Esophagus (tissue), 2 donors: Measurements from ENCODE around the gene COPE. TPM values are rescaled to one million over a fixed set of nuclear protein-coding genes. Genes with fewer than 3 reads are reported as not detected.

Source experiments
- H3K27ac ChIP-seq, 2 donors: one replicate each; pipeline ENCODE4 v1.5.1; 2013; ENCODE audit warnings: low read depth in 2 of 2, mild to moderate bottlenecking in 2 of 2, inconsistent platforms in 1 of 2, low read length in 1 of 2, moderate library complexity in 1 of 2
- H3K27me3 ChIP-seq, 2 donors: one replicate each; pipeline ENCODE4 v1.6.1; 2013; ENCODE audit warnings: low read length in 2 of 2, control low read depth in 1 of 2, mild to moderate bottlenecking in 1 of 2; ENCODE audit not compliant: insufficient read depth in 2 of 2, control insufficient read depth in 1 of 2
- H3K36me3 ChIP-seq, 2 donors: one replicate each; pipeline ENCODE4 v1.6.1; 2013; ENCODE audit warnings: low read length in 1 of 2; ENCODE audit not compliant: control insufficient read depth in 2 of 2, insufficient read depth in 2 of 2
- H3K4me1 ChIP-seq, 2 donors: one replicate each; pipeline ENCODE4 v1.6.1; 2013; ENCODE audit warnings: low read length in 1 of 2; ENCODE audit not compliant: control insufficient read depth in 2 of 2, insufficient read depth in 2 of 2
- H3K4me3 ChIP-seq, 2 donors: one replicate each; pipeline ENCODE4 v1.5.1; 2013; ENCODE audit warnings: low read length in 2 of 2, mild to moderate bottlenecking in 2 of 2, low read depth in 1 of 2, moderate library complexity in 1 of 2
- H3K9me3 ChIP-seq, 2 donors: one replicate each; pipeline ENCODE4 v1.6.1; 2013; ENCODE audit warnings: mild to moderate bottlenecking in 2 of 2, low read depth in 1 of 2, low read length in 1 of 2, moderate library complexity in 1 of 2; ENCODE audit not compliant: control insufficient read depth in 2 of 2, insufficient read depth in 1 of 2
- WGBS, 2 donors: extraction: QIAGEN DNeasy Blood & Tissue Kit; methylation state at CpG; one replicate each; pipeline ENCODE4 v1.1.7; 2013; 5-methylcytosine and 5-hydroxymethylcytosine counted together
- polyA plus RNA-seq, 2 donors: library from polyadenylated mRNA; stranded (reverse); fragments of 200-250 nt; gene quantifications; one replicate each; pipeline ENCODE4 v1.2.3, GENCODE V29; 2013
- donor health status: healthy with polysubstance abuse.
- donor health status: Bipolar disorder and iron deficiency.

Gene COPE
- polyA plus RNA-seq, 2 donors = 192 to 214 TPM

DNA sequence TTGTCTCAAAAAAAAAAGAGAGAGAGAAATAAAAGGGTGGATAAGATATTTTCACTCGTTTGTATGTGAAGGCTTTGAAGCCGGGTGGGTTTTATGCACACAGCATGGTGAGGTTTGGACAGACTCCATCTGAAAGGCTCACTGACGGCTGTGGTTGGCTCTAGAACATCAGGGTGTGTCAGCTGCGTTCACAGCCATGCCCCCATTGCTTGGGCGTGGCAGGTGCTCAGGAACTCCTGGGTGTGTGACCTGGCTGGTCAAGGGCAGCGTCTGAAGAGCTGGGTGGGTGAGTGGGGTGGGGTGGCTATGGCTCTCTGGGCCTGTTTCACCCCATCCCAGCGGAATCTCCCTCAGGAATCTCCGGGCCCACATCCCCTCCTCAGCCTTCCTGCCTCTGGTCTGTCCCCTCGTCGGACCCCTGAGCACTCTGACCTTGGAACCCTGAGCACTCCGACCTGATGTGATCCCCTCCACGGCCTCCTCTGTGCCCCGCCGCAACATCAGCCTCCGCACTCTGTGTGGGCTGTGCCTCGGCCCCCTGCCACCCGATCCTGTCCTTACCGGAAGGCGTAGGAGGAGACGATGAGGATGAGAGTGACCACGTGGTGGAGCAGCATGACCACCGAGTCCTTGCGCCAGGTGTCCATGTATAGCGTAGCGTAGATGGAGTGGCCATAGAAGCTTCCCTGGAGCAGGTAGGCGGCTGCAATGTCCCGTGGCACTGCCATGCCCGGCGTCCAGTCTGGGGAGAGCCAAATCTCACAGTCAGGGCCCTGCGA, 35.5 kb downstream of the COPE start:
- H3K4me1 ChIP-seq = no peaks in the 10 kb centered on the region
- no peaks in the 10 kb centered on the region for H3K27me3 ChIP-seq
- WGBS, 2 donors = 77 to 82% methylated on average over 29 to 30 of the region's 30 CpGs
- H3K9me3 ChIP-seq = no peaks in the 10 kb centered on the region
- H3K36me3 ChIP-seq = no peaks in the 10 kb centered on the region
- no peak overlapping the region for H3K4me3 ChIP-seq
- no peak overlapping the region for H3K27ac ChIP-seq

DNA sequence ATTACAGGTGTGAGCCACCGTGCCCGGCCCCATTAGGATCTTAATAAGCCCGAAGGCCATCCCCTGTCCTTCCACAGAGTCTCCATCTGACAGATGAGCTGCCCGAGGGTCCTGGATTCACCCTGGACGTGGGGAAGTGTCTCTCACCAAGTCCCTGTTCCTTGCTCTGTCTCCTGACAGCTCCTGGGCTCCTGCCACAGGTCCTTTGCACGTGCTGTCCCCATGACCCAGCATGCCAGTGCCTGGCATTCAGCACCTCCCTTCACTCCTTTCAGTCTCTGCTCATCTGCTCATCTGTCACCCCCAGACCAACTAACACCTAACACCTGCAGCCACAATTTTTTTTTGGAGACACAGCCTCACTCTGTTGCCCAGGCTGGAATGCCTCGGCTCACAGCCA, 37.7 kb downstream of the COPE start:
- no peak overlapping the region for H3K27ac ChIP-seq
- H3K36me3 ChIP-seq = no peaks in the 10 kb centered on the region
- no peak overlapping the region for H3K4me3 ChIP-seq
- H3K27me3 ChIP-seq = no peaks in the 10 kb centered on the region
- no peaks in the 10 kb centered on the region for H3K9me3 ChIP-seq
- WGBS, 2 donors = 88 to 90% methylated on average over 7 of the region's 7 CpGs
- no peaks in the 10 kb centered on the region for H3K4me1 ChIP-seq

DNA sequence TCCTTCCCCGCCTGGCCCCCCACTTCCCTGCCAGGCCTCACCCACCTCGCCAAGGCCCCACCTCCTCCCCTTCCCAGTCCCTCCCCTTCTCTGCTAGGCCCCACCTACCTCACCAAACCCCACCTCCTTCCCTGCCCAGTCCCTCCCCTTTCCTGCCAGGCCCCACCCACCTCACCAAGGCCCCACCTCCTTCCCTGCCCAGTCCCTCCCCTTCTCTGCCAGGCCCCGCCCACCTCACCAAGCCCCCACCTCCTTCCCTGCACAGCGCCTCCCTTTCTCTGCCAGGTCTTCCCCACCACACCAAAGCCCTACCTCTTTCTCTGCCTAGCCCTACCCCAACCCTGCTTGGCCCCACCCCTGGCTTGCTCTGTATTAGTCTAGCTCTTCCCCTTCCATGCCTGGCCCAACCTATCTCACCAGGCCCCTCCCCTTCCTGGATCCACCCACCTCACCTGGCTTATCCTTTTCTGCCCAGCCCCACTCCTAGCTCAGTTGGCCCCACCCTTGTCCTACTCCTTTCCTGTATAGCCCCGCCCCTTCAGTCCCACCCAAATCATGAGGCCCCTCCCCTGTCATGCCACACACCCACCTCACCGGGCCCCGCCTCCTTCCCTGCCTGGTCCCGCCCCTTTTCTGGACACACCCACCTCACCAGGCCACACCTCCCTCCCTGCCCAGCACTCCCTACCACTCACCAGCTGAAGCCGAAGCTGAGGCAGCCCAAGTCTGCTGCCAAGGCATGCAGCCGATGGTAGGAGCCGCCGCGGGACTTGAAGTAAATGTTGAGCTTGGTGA, 39.4 kb downstream of the COPE start:
- Histone ChIP-seq H3K27ac (no peak overlapping the region), H3K27me3 (no peaks in the 10 kb centered on the region), H3K4me3 (no peak overlapping the region), H3K9me3 (no peaks in the 10 kb centered on the region), H3K4me1 (no peaks in the 10 kb centered on the region), H3K36me3 (no peaks in the 10 kb centered on the region)
- WGBS, 2 donors = 66 to 74% methylated on average over 13 of the region's 13 CpGs

DNA sequence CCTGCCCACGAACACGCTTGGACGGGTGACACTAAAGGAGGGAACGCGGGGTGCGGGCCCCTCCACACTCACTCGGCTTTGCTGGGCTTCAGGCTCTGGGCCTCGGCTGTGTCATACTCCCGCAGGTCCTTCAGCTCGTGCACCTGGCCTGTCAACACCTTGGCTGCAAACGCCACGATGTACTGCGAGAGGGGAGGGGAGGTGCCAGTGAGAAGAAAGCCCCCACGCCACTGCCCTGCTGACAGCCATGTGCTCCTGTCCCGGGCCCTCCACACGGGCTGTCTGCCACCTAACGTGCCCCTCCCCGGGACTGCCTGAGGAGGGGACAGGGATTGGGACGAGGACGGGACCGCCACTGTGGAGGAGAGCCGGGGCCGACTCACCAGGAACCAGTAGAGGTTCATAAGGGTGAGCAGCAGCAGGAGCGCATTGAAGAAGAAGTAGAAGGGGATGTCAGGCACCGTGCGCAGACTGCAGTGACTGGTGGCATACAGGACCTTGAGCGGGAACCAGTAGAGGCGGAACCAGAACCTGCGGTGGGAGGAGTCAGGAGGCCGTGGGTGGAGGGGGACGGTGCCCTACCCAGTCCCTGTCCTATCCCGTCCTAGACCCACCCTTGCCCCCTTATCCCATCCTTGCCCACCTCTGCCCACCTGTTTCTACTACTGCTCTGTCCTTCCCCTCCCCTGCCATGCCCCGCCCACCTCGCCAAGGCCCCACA, 40.2 kb downstream of the COPE start:
- Histone ChIP-seq H3K27me3 (no peaks in the 10 kb centered on the region), H3K4me3 (no peak overlapping the region), H3K36me3 (no peaks in the 10 kb centered on the region), H3K27ac (no peak overlapping the region), H3K9me3 (no peaks in the 10 kb centered on the region), H3K4me1 (no peaks in the 10 kb centered on the region)
- WGBS, 2 donors = 87 to 91% methylated on average over 33 to 34 of the region's 34 CpGs

DNA sequence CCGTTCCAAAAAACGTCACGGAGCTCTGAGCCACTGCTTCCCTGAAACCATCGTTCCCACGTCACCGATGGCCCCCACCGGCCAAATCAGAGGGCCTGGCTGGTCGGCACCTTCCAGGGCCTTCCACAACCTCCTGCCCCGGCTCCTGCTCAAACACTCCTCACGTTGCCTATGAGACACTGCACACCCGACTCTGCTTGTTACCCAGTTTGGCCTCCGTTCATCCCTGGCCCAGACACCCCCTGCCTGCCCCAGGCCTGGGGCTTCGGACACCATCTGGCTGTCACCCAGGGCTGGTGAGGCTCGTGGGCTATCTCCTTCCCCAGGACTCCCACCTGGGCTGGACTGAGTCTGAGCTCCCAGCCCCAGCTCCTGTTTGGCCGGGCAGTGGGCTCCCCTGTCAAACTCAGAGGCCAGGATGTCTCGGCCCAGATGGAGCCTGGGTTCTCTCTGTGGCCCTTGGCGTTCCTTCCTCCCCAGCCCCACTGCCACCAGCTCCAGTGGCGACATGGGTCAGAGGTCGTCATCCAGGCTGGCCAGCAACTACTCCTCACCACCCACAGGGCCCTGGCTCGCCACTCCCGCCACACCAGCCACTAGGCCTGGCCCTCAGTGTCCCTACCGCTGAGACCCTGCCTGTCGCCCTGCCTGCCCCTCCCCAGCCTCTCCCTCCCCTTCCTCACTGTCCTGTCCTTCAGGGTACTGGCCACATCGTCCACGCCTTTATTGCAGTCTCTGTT, 41.0 kb downstream of the COPE start:
- H3K27ac ChIP-seq = no peak overlapping the region
- WGBS, 2 donors = 86 to 90% methylated on average over 25 of the region's 25 CpGs

DNA sequence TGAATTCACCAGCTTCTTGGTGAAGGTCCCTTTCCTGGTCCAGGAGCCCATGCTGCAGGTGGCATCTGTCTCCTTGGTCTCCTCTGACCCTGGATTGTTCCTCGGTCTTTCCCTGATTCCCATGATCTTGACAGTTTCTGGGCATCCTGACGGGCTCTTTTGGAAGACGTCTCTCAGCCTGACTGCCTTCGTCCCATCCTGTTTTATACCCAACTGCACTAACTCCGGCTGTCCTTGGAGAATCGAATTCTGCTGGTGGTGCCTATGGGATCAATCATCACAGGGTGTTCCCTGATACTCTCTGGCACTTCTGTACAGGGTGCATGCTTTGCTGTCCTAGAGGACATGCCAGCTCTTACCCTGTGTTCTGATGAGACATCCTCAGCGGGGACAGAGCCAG, 42.3 kb downstream of the COPE start:
- Histone ChIP-seq H3K27me3 (no peaks in the 10 kb centered on the region), H3K4me3 (no peak overlapping the region), H3K9me3 (no peaks in the 10 kb centered on the region), H3K27ac (no peak overlapping the region), H3K4me1 (no peaks in the 10 kb centered on the region), H3K36me3 (no peaks in the 10 kb centered on the region)
- WGBS, 2 donors = 96% methylated on average over 7 of the region's 7 CpGs

More for the DNA sequence above, 41.0 kb downstream of the COPE start:
- no peaks in the 10 kb centered on the region for H3K4me1 ChIP-seq
- H3K4me3 ChIP-seq = no peak overlapping the region
- H3K9me3 ChIP-seq = no peaks in the 10 kb centered on the region
- no peaks in the 10 kb centered on the region for H3K36me3 ChIP-seq
- H3K27me3 ChIP-seq = no peaks in the 10 kb centered on the region

DNA sequence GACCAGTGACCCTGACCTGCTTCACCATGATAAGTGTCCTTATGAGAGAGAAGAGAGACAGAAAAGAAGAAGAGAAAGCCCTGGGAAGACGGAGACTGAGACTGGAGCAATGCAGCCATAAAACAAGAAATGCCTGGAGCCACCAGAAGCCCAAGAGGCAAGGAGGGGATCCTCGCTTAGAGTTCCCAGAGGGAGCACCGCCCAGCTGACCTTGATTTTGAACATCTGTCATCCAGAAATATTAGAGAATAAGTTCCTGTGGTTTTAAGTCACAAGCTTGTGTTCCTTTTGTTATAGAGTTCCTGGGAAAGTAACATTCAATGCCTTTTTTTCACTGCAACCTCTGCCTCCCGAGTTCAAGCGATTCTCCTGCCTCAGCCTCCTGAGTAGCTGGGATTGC, 43.5 kb downstream of the COPE start:
- Histone ChIP-seq H3K9me3 (no peaks in the 10 kb centered on the region), H3K4me3 (no peak overlapping the region), H3K4me1 (no peaks in the 10 kb centered on the region), H3K27me3 (no peaks in the 10 kb centered on the region), H3K36me3 (no peaks in the 10 kb centered on the region), H3K27ac (no peak overlapping the region)
- WGBS, 2 donors = 83 to 89% methylated on average over 5 of the region's 5 CpGs

DNA sequence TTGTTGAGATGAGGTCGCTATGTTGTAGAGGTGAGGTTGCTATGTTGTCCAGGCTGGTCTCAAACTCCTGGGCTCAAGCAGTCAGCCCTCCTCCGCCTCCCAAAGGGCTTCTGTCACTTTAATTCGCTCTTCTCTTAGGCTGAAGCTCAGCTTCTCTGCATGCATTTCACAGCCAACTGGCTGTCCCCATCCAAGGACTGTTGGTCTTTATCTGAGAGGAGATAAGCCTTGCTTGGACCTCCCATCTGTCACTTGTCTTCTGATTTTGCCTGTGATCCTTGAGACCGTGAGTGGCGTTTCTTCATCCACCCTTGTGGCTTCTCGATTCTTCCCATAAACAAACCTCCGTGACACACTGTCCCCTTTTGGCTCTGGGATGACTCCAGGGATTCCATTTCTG, 47.6 kb downstream of the COPE start:
- peaks cover 5 to 13% of the 10 kb centered on the region in 2 donors for H3K36me3 ChIP-seq
- WGBS, 2 donors = 68 to 78% methylated on average over 7 of the region's 7 CpGs
- H3K27me3 ChIP-seq = no peaks in the 10 kb centered on the region
- H3K27ac ChIP-seq = no peak overlapping the region
- no peak overlapping the region for H3K4me3 ChIP-seq
- H3K9me3 ChIP-seq = no peaks in the 10 kb centered on the region
- peaks cover 2 to 8% of the 10 kb centered on the region in 2 donors for H3K4me1 ChIP-seq

DNA sequence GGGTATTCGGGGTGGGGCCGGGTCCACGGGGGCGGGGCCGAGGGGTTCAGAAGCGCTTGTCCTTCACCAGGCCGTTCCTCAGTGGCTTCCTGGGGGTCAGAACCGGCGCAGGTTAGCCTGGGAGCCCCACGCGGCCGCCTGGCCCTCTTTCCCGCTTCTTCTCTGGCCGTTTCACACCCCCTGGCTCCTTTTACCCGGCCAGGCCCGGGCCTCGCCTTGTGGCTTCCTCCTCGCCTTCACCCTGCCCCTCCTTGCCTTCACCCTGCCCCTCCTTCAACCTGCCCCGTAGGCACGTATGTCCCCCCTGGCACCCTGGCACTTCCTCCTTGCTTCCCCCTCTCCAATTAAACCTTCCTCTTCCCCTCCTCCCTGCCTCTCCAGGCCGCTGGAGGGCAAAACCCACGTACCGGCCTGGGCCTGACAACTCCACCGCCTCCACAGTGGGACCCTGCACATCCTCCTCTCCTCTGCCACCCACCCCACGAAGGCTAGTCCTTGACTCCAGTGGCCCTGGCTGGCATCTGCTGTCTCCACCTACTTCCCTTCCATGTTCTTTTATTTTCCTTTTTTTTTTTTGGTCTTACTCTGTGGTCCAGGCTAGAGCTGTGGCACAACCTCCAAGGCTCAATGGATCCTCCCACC, 48.5 kb downstream of the COPE start:
- no peak overlapping the region for H3K4me3 ChIP-seq
- no peaks in the 10 kb centered on the region for H3K27me3 ChIP-seq
- 46 to 55% methylated on average over 12 to 25 of the region's 25 CpGs for WGBS, 2 donors
- H3K9me3 ChIP-seq = no peaks in the 10 kb centered on the region
- peaks cover 6 to 21% of the 10 kb centered on the region in 2 donors for H3K36me3 ChIP-seq
- peaks cover 2 to 8% of the 10 kb centered on the region in 2 donors for H3K4me1 ChIP-seq
- no peak overlapping the region for H3K27ac ChIP-seq
